Astrocyte of the spinal cord (primary cell): Measurements from ENCODE around the gene MYO19.

Source experiments
- DNase-seq: peaks from one replicate; pipeline ENCODE4 v3.0.0; 2011; ENCODE audit warnings: low read depth, low spot score
- H3K4me3 ChIP-seq: 2 replicates; pipeline ENCODE4 v1.5.1; 2011; ENCODE audit warnings: low read depth, mild to moderate bottlenecking, low read length, moderate library complexity
- CTCF ChIP-seq: IDR thresholded peaks from 2 replicates; pipeline ENCODE4 v1.5.1; 2012; ENCODE audit warnings: low read depth, mild to moderate bottlenecking, low read length, inconsistent platforms
- in situ Hi-C: cut with HindIII; loops from 2 replicates; pipeline ENCODE4 v1.10.0; 2017; ENCODE audit warnings: low sequenced_read_pairs

Gene MYO19

GRCh38 chr17:36482611-36483504 lies 51.8 kb downstream of the MYO19 start:
- in situ Hi-C loops = no loop called here
- peak; percentile 79 for TF ChIP-seq CTCF
- H3K4me3 ChIP-seq = no peak overlapping the region
- DNase-seq = peak; percentile 71

GRCh38 chr17:36481829-36482228 lies 52.8 kb downstream of the MYO19 start:
- no peak for DNase-seq
- no peak for TF ChIP-seq CTCF
- H3K4me3 ChIP-seq = no peak overlapping the region
- in situ Hi-C loops = no loop called here

GRCh38 chr17:36475346-36475970 lies 59.2 kb downstream of the MYO19 start:
- H3K4me3 ChIP-seq = no peak overlapping the region
- in situ Hi-C loops = no loop called here
- TF ChIP-seq CTCF = no peak
- no peak for DNase-seq

GRCh38 chr17:36474571-36474970 lies 60.1 kb downstream of the MYO19 start:
- TF ChIP-seq CTCF = no peak
- in situ Hi-C loops = no loop called here
- DNase-seq = no peak
- H3K4me3 ChIP-seq = no peak overlapping the region

GRCh38 chr17:36470499-36470898 lies 64.2 kb downstream of the MYO19 start:
- no peak for DNase-seq
- TF ChIP-seq CTCF = no peak
- no peak overlapping the region for H3K4me3 ChIP-seq
- in situ Hi-C loops = no loop called here

GRCh38 chr17:36469733-36470132 lies 64.9 kb downstream of the MYO19 start:
- in situ Hi-C loops = no loop called here
- TF ChIP-seq CTCF = no peak

More at GRCh38 chr17:36469733-36470132, 64.9 kb downstream of the MYO19 start:
- H3K4me3 ChIP-seq = no peak overlapping the region
- DNase-seq = no peak
